Ascending aorta (tissue), 2 donors: Measurements from ENCODE around the gene EID2B. TPM values are rescaled to one million over a fixed set of nuclear protein-coding genes. Genes with fewer than 3 reads are reported as not detected.

Experiments
- DNase-seq, 2 donors: peaks; one replicate each; pipeline ENCODE4 v3.0.0-alpha.2; 2019; ENCODE audit warnings: low spot score in 2 of 2
- H3K27ac ChIP-seq, 2 donors: fragments of 200-600 bp; sonication (generic); one replicate each; pipeline ENCODE4 v1.5.1; 2016 to 2017; ENCODE audit warnings: mild to moderate bottlenecking in 1 of 2
- H3K27me3 ChIP-seq: fragments of 200-600 bp; sonication (generic); one replicate; pipeline ENCODE4 v1.5.1; 2017
- H3K36me3 ChIP-seq, 2 donors: fragments of 200-600 bp; sonication (generic); one replicate each; pipeline ENCODE4 v1.5.1; 2016
- H3K4me1 ChIP-seq, 2 donors: fragments of 200-600 bp; sonication (generic); one replicate each; pipeline ENCODE4 v1.5.1; 2016 to 2017; ENCODE audit warnings: mild to moderate bottlenecking in 1 of 2
- H3K4me3 ChIP-seq, 2 donors: fragments of 200-600 bp; sonication (generic); one replicate each; pipeline ENCODE4 v1.5.1; 2016 to 2017; ENCODE audit warnings: mild to moderate bottlenecking in 1 of 2
- H3K9me3 ChIP-seq, 2 donors: fragments of 200-600 bp; sonication (generic); one replicate each; pipeline ENCODE4 v1.5.1; 2016
- CTCF ChIP-seq, 3 experiments: fragments of 200-600 bp in 2 of 3; fragments of 450-650 bp in 1 of 3; sonication (generic) in 2 of 3; IDR thresholded peaks; one replicate each; pipeline ENCODE4 v1.5.1; 2016 to 2019; ENCODE audit warnings: antibody characterized with exemption in 3 of 3, mild to moderate bottlenecking in 1 of 3, moderate library complexity in 1 of 3
- intact Hi-C: fragments of 100-400 bp; cut with DNase I; formaldehyde crosslinking; loops from one replicate; pipeline ENCODE4 v1.15.1; 2023
- total RNA-seq: library from RNA; depleted of rRNA; stranded (reverse); fragments of >200 nt; gene quantifications from one replicate; pipeline ENCODE4 v1.1.0, GENCODE V29; 2016

Gene EID2B
- total RNA-seq, 1 donor from 2014 or later: not detected

GRCh38 chr19:39558624-39559117 lies 26.0 kb upstream of the EID2B start:
- TF ChIP-seq CTCF (IDR thresholded peaks at IDR 0.05): no peak
- Histone ChIP-seq H3K36me3 (no peaks in the 10 kb centered on the region), H3K4me3 (no peak overlapping the region), H3K4me1 (no peaks in the 10 kb centered on the region), H3K27me3 (no peaks in the 10 kb centered on the region), H3K27ac (no peak overlapping the region), H3K9me3 (no peaks in the 10 kb centered on the region)
- intact Hi-C loops: no loop called here
- DNase-seq: no peak

GRCh38 chr19:39557811-39558623 lies 25.4 kb upstream of the EID2B start:
- no peaks in the 10 kb centered on the region for H3K9me3 ChIP-seq
- DNase-seq: no peak
- no peak overlapping the region for H3K4me3 ChIP-seq
- intact Hi-C loops: no loop called here
- no peak for TF ChIP-seq CTCF (IDR thresholded peaks at IDR 0.05)
- no peak overlapping the region for H3K27ac ChIP-seq
- H3K27me3 ChIP-seq: no peaks in the 10 kb centered on the region
- no peaks in the 10 kb centered on the region for H3K36me3 ChIP-seq
- H3K4me1 ChIP-seq: no peaks in the 10 kb centered on the region

DNA sequence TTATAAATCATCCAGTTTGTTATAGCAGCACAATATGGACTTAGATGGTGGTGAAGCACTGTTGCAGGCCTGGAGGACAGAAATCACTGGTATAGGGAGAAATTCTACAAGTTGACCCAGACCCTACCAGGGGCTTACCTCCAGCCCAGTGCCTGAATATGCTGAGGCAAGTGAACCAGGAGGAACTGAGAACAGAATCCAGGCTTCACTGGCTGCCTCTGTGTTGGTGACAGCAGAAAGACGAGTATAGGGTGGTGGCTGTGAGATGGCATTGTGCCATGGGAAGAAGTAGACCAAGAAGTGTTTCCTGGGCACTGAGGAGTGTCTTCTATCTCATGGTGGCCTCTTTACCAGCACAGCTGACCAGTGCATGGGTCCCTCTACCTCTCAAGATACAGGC lies 23.2 kb upstream of the EID2B start:
- intact Hi-C loops: no loop called here

GRCh38 chr19:39554701-39555311 lies 22.2 kb upstream of the EID2B start:
- Histone ChIP-seq H3K27ac (no peak overlapping the region), H3K4me3 (no peak overlapping the region), H3K4me1 (no peaks in the 10 kb centered on the region), H3K9me3 (no peaks in the 10 kb centered on the region), H3K27me3 (no peaks in the 10 kb centered on the region), H3K36me3 (no peaks in the 10 kb centered on the region)
- no peak for TF ChIP-seq CTCF (IDR thresholded peaks at IDR 0.05)
- intact Hi-C loops: loop anchor here (5.0 kb wide), 1 partner anchor 287 kb away; no protein-coding TSS in a partner anchor
- DNase-seq: no peak

More for the DNA sequence above, 23.2 kb upstream of the EID2B start:
- H3K27ac ChIP-seq: no peak overlapping the region
- H3K9me3 ChIP-seq: no peaks in the 10 kb centered on the region
- H3K36me3 ChIP-seq: no peaks in the 10 kb centered on the region
- H3K4me3 ChIP-seq: no peak overlapping the region
- no peaks in the 10 kb centered on the region for H3K27me3 ChIP-seq
- no peak for TF ChIP-seq CTCF (IDR thresholded peaks at IDR 0.05)
- DNase-seq: no peak
- H3K4me1 ChIP-seq: no peaks in the 10 kb centered on the region

GRCh38 chr19:39553082-39553652 lies 20.5 kb upstream of the EID2B start:
- H3K27ac ChIP-seq: no peak overlapping the region
- no peaks in the 10 kb centered on the region for H3K36me3 ChIP-seq
- H3K27me3 ChIP-seq: no peaks in the 10 kb centered on the region
- H3K4me3 ChIP-seq: no peak overlapping the region
- no peaks in the 10 kb centered on the region for H3K4me1 ChIP-seq
- no peak for DNase-seq
- intact Hi-C loops: loop anchor here (5.0 kb wide), 1 partner anchor 289 kb away; no protein-coding TSS in a partner anchor
- H3K9me3 ChIP-seq: no peaks in the 10 kb centered on the region
- TF ChIP-seq CTCF (IDR thresholded peaks at IDR 0.05): no peak
